Measurements from ENCODE around the gene DEFB112.

The DEFB112 gene

GRCh38 chr6:50030777-50031562 lies 18.8 kb downstream of the DEFB112 start:
- ChIA-PET CTCF (interaction anchor here (0.6 kb wide), 4 partner anchors 17 to 389 kb away, joined by 3 read pairs; no protein-coding TSS in a partner anchor), POLR2A (no interaction called here)
- peak; percentile 52 for DNase-seq (ENCODE audit: extremely low spot score)
- TF ChIP-seq SUZ12 (IDR thresholded peaks at IDR 0.05), result no peak
- TF ChIP-seq ELF4 (IDR thresholded peaks at IDR 0.05), result no peak
- TF ChIP-seq SP1 (IDR thresholded peaks at IDR 0.05), result no peak
- TF ChIP-seq ARNT (IDR thresholded peaks at IDR 0.05), result no peak
- no peak for TF ChIP-seq ZNF384 (IDR thresholded peaks at IDR 0.05)
- TF ChIP-seq FOXM1 (IDR thresholded peaks at IDR 0.05; ENCODE audit: borderline replicate concordance), result no peak
- no peak for TF ChIP-seq LEF1 (IDR thresholded peaks at IDR 0.05; ENCODE audit: borderline replicate concordance)
- TF ChIP-seq FOXK2 (IDR thresholded peaks at IDR 0.05), result no peak

- ChIA-PET CTCF (interaction anchor here (0.6 kb wide), 2 partner anchors 18 to 180 kb away, joined by 3 read pairs; no protein-coding TSS in a partner anchor), POLR2A (no interaction called here)
- no peak for DNase-seq (ENCODE audit: extremely low spot score)
- TF ChIP-seq NFRKB (IDR thresholded peaks at IDR 0.05) (no peak), HDGF (IDR thresholded peaks at IDR 0.05; ENCODE audit: borderline replicate concordance) (no peak), FOXM1 (IDR thresholded peaks at IDR 0.05; ENCODE audit: borderline replicate concordance) (no peak), ELF4 (IDR thresholded peaks at IDR 0.05) (no peak), SUZ12 (IDR thresholded peaks at IDR 0.05) (no peak), TARDBP (IDR thresholded peaks at IDR 0.05) (no peak), CTBP1 (IDR thresholded peaks at IDR 0.05; ENCODE audit: borderline replicate concordance) (no peak), BHLHE40 (IDR thresholded peaks at IDR 0.05; ENCODE audit: borderline replicate concordance) (no peak), ZNF384 (IDR thresholded peaks at IDR 0.05) (no peak), SP1 (IDR thresholded peaks at IDR 0.05) (no peak), FOXK2 (IDR thresholded peaks at IDR 0.05) (no peak), L3MBTL2 (conservative IDR thresholded peaks at IDR 0.05) (no peak), LEF1 (IDR thresholded peaks at IDR 0.05; ENCODE audit: borderline replicate concordance) (no peak), FOXA1 (IDR thresholded peaks at IDR 0.05) (no peak)
- TF ChIP-seq, protein P1, sequence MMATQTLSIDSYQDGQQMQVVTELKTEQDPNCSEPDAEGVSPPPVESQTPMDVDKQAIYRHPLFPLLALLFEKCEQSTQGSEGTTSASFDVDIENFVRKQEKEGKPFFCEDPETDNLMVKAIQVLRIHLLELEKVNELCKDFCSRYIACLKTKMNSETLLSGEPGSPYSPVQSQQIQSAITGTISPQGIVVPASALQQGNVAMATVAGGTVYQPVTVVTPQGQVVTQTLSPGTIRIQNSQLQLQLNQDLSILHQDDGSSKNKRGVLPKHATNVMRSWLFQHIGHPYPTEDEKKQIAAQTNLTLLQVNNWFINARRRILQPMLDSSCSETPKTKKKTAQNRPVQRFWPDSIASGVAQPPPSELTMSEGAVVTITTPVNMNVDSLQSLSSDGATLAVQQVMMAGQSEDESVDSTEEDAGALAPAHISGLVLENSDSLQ (IDR thresholded peaks at IDR 0.05), result no peak
These were observed 19.4 kb downstream of the DEFB112 start for GRCh38 chr6:50030350-50030749.

DNA sequence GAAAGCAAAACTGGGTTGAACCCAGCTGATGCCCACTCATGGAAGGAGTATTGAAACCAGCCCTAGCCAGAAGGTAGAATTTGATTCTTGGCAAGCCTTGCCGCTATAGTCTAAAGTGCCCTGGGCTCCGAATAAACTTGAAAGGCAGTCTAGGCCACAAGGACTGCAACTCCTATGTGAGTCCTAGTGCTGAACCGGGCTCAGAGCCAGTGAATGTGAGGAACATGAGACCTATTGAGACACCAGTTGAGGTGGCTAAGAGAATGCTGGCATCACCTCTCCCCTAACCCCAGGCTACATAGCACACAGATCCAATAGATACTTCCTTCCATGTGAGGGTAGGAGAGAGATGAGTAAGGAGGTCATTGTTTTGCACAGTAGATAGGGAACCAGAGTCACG lies 24.5 kb downstream of the DEFB112 start:
- TF ChIP-seq LEF1 (IDR thresholded peaks at IDR 0.05; ENCODE audit: borderline replicate concordance) (no peak), NFRKB (IDR thresholded peaks at IDR 0.05) (no peak), HDGF (IDR thresholded peaks at IDR 0.05; ENCODE audit: borderline replicate concordance) (no peak), FOXM1 (IDR thresholded peaks at IDR 0.05; ENCODE audit: borderline replicate concordance) (no peak), ZNF384 (IDR thresholded peaks at IDR 0.05) (no peak), FOXA1 (IDR thresholded peaks at IDR 0.05) (no peak), FOXK2 (IDR thresholded peaks at IDR 0.05) (no peak), ARNT (IDR thresholded peaks at IDR 0.05) (no peak), CTBP1 (IDR thresholded peaks at IDR 0.05; ENCODE audit: borderline replicate concordance) (no peak), SUZ12 (IDR thresholded peaks at IDR 0.05) (no peak), SP1 (IDR thresholded peaks at IDR 0.05) (no peak), TARDBP (IDR thresholded peaks at IDR 0.05) (no peak), ELF4 (IDR thresholded peaks at IDR 0.05) (no peak), L3MBTL2 (conservative IDR thresholded peaks at IDR 0.05) (no peak), BHLHE40 (IDR thresholded peaks at IDR 0.05; ENCODE audit: borderline replicate concordance) (no peak)
- TF ChIP-seq, protein P1 (IDR thresholded peaks at IDR 0.05), result no peak
- ChIA-PET POLR2A (no interaction called here), CTCF (no interaction called here)
- no peak for DNase-seq (ENCODE audit: extremely low spot score)

DNA sequence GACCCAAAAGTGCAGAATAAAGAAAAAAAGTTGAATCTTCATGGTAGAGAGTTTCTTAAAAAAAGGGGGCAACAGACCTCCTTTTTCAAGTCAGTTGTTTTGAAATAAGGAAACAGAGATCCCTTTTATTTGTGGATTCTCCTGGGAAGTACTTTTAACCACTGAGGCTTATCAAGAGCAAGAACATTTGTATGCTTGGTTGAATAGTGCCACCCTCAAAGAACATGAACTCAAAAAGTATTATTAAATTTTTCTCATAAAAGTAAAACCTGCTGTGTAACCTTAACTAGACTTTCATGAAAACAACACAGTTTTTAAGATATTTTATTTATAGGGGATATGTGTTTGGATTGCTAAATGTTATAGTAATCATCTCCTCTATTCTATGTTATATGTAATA lies 27.8 kb downstream of the DEFB112 start, which contains the start of gene DEFB110:
Gene DEFB110, minus strand, starts transcription at position 101 of the 400 bp plus-strand sequence. Its CDS starts 59 bp downstream, at position 42.
- TF ChIP-seq, protein P1 (IDR thresholded peaks at IDR 0.05), result no peak
- TF ChIP-seq ZNF384 (IDR thresholded peaks at IDR 0.05) (no peak), ELF4 (IDR thresholded peaks at IDR 0.05) (no peak), ARNT (IDR thresholded peaks at IDR 0.05) (no peak), CTBP1 (IDR thresholded peaks at IDR 0.05; ENCODE audit: borderline replicate concordance) (no peak), SUZ12 (IDR thresholded peaks at IDR 0.05) (no peak), TARDBP (IDR thresholded peaks at IDR 0.05) (no peak), SP1 (IDR thresholded peaks at IDR 0.05) (no peak), NFRKB (IDR thresholded peaks at IDR 0.05) (no peak), LEF1 (IDR thresholded peaks at IDR 0.05; ENCODE audit: borderline replicate concordance) (no peak), FOXM1 (IDR thresholded peaks at IDR 0.05; ENCODE audit: borderline replicate concordance) (no peak), FOXK2 (IDR thresholded peaks at IDR 0.05) (no peak), L3MBTL2 (conservative IDR thresholded peaks at IDR 0.05) (no peak), HDGF (IDR thresholded peaks at IDR 0.05; ENCODE audit: borderline replicate concordance) (no peak), BHLHE40 (IDR thresholded peaks at IDR 0.05; ENCODE audit: borderline replicate concordance) (no peak), FOXA1 (IDR thresholded peaks at IDR 0.05) (no peak)
- DNase-seq (ENCODE audit: extremely low spot score), result no peak
- ChIA-PET CTCF (no interaction called here), POLR2A (no interaction called here)

DNA sequence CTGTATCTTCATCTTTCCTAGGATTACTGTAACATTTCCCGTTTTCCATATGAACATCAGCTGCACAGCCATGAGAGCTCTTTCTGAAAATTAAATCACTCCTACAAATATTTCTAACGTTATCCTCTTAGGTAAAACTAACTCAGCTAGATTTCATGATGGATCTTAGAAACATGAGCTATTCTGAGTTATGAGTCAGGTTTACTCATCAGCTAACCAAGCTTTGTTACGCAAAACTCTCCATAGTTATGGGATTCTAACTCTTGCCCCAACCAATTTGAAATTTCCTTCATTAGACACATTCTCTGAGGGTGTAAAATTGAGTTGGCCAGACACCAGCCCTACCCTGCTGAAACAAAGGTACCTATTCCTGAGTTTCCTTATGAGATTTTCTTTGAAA lies 41.9 kb downstream of the DEFB112 start:
- no peak for DNase-seq (ENCODE audit: extremely low spot score)
- POLR2A ChIA-PET, result no interaction called here
- CTCF ChIA-PET, result no interaction called here
- TF ChIP-seq TARDBP (IDR thresholded peaks at IDR 0.05), result no peak
- no peak for TF ChIP-seq NFRKB (IDR thresholded peaks at IDR 0.05)
- no peak for TF ChIP-seq SP1 (IDR thresholded peaks at IDR 0.05)
- TF ChIP-seq FOXM1 (IDR thresholded peaks at IDR 0.05; ENCODE audit: borderline replicate concordance), result no peak

DNA sequence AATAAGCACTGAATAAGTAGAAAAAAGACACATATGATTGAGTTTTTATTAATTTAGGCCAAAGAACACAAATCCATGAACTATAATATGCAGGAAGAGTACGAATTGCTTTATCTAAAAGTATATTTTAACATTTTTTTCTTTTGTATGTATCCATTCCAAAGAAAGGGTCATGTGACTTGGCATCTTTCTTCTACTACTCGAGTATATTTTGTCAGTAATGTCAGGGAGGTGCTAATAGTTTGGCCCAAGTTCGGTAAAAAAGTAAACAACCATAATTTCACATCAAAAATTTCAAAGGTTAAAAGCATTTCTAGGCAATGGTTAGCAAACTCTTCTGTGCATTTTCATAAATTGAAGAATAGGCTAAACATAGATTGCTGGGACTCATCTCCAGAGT lies 46.6 kb downstream of the DEFB112 start:
- TF ChIP-seq SUZ12 (IDR thresholded peaks at IDR 0.05) (no peak), FOXA1 (IDR thresholded peaks at IDR 0.05) (no peak), HDGF (IDR thresholded peaks at IDR 0.05; ENCODE audit: borderline replicate concordance) (no peak), SP1 (IDR thresholded peaks at IDR 0.05) (no peak), FOXM1 (IDR thresholded peaks at IDR 0.05; ENCODE audit: borderline replicate concordance) (no peak), ELF4 (IDR thresholded peaks at IDR 0.05) (no peak), FOXK2 (IDR thresholded peaks at IDR 0.05) (no peak), CTBP1 (IDR thresholded peaks at IDR 0.05; ENCODE audit: borderline replicate concordance) (no peak), BHLHE40 (IDR thresholded peaks at IDR 0.05; ENCODE audit: borderline replicate concordance) (no peak), LEF1 (IDR thresholded peaks at IDR 0.05; ENCODE audit: borderline replicate concordance) (no peak), NFRKB (IDR thresholded peaks at IDR 0.05) (no peak), ARNT (IDR thresholded peaks at IDR 0.05) (no peak), TARDBP (IDR thresholded peaks at IDR 0.05) (no peak)
- no peak for DNase-seq (ENCODE audit: extremely low spot score)
- POLR2A ChIA-PET, result no interaction called here
- CTCF ChIA-PET, result no interaction called here

All from HEK293T (cell line).